ENCODE measurements around the gene LSM5.
"Not testable (repeated sequence)": the region's sequence is repeated elsewhere in the genome, so short reads cannot be mapped to it uniquely, and the experiment has no call there.

Gene LSM5

GRCh38 chr7:32506266-32507054 lies 16.3 kb upstream of the LSM5 start:
- no peak for DNase-seq (ENCODE audit: low read depth in 2 of 2, low spot score in 1 of 2)

- no peak for DNase-seq (ENCODE audit: low read depth in 2 of 2, low spot score in 1 of 2)
These were observed 12.5 kb upstream of the LSM5 start for GRCh38 chr7:32502728-32503127.

- DNase-seq (ENCODE audit: low read depth in 2 of 2, low spot score in 1 of 2) = no peak
These were observed 11.3 kb upstream of the LSM5 start for GRCh38 chr7:32501522-32501921.

- DNase-seq (ENCODE audit: low read depth in 2 of 2, low spot score in 1 of 2) = no peak
These were observed 10.8 kb upstream of the LSM5 start for GRCh38 chr7:32500922-32501341.

GRCh38 chr7:32500216-32500615 lies 10.0 kb upstream of the LSM5 start:
- DNase-seq (ENCODE audit: low read depth in 2 of 2, low spot score in 1 of 2) = not testable (repeated sequence)

GRCh38 chr7:32499755-32500154 lies 9.6 kb upstream of the LSM5 start:
- not testable (repeated sequence) for DNase-seq (ENCODE audit: low read depth in 2 of 2, low spot score in 1 of 2)

GRCh38 chr7:32496052-32496813 lies 6.1 kb upstream of the LSM5 start:
- no peak for DNase-seq (ENCODE audit: low read depth in 2 of 2, low spot score in 1 of 2)

- peak; percentile 93 to 99 for DNase-seq (ENCODE audit: low read depth in 2 of 2, low spot score in 1 of 2)
These were observed 5.3 kb upstream of the LSM5 start, which contains the start of gene AVL9 for GRCh38 chr7:32495298-32496051. Gene AVL9 (plus strand): TSS chr7:32495489. CDS start chr7:32495710, 221 bp downstream.

- DNase-seq (ENCODE audit: low read depth in 2 of 2, low spot score in 1 of 2) = no peak
These were observed 4.7 kb upstream of the LSM5 start for GRCh38 chr7:32494946-32495297.

- no peak for DNase-seq (ENCODE audit: low read depth in 2 of 2, low spot score in 1 of 2)
These were observed 423 bp downstream of the LSM5 start for GRCh38 chr7:32489788-32490126.

- no peak for DNase-seq (ENCODE audit: low read depth in 2 of 2, low spot score in 1 of 2)
These were observed 8.3 kb downstream of the LSM5 start for GRCh38 chr7:32481921-32482320.

GRCh38 chr7:32481176-32481575 lies 9.0 kb downstream of the LSM5 start:
- DNase-seq (ENCODE audit: low read depth in 2 of 2, low spot score in 1 of 2) = no peak

- DNase-seq (ENCODE audit: low read depth in 2 of 2, low spot score in 1 of 2) = no peak
These were observed 10.5 kb downstream of the LSM5 start for GRCh38 chr7:32479574-32480200.

GRCh38 chr7:32477649-32477980 lies 12.6 kb downstream of the LSM5 start:
- DNase-seq (ENCODE audit: low read depth in 2 of 2, low spot score in 1 of 2) = no peak

GRCh38 chr7:32476816-32477648 lies 13.1 kb downstream of the LSM5 start:
- no peak for DNase-seq (ENCODE audit: low read depth in 2 of 2, low spot score in 1 of 2)

- no peak for DNase-seq (ENCODE audit: low read depth in 2 of 2, low spot score in 1 of 2)
These were observed 16.2 kb downstream of the LSM5 start for GRCh38 chr7:32474008-32474407.

GRCh38 chr7:32472015-32472414 lies 18.2 kb downstream of the LSM5 start:
- DNase-seq (ENCODE audit: low read depth in 2 of 2, low spot score in 1 of 2) = no peak

GRCh38 chr7:32470871-32471270 lies 19.3 kb downstream of the LSM5 start:
- DNase-seq (ENCODE audit: low read depth in 2 of 2, low spot score in 1 of 2) = no peak

- DNase-seq (ENCODE audit: low read depth in 2 of 2, low spot score in 1 of 2) = not testable (repeated sequence)
These were observed 20.2 kb downstream of the LSM5 start for GRCh38 chr7:32470004-32470403.

- DNase-seq (ENCODE audit: low read depth in 2 of 2, low spot score in 1 of 2) = not testable (repeated sequence)
These were observed 25.4 kb downstream of the LSM5 start for GRCh38 chr7:32464641-32465416.
